ENCODE data around the gene BARHL2.

BARHL2 gene

DNA sequence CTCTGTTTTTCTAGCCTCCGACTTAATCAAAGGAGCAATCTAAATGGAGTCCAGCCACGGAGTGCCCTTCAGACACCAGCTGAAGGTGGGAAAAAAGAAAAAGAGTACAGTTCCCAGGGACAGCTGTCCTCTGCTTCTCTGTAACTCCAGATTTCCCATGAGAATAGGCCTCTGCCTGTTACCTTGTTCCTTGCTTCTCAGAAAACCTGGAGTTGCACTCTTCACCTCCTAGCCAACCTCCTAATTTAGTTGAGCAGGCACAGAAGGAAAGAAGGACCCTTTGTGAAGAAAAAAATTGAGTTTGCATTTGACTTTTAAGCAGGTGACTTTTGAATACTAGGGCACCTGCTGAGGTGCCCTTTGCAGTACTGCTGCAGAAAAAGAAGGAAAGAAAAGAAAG is 8.3 kb downstream of the BARHL2 start:
- no peak overlapping the region for H3K9ac ChIP-seq (ENCODE audit: low read length)
- H3K27ac ChIP-seq (ENCODE audit: low read length) = no peak overlapping the region
- H4K20me1 ChIP-seq (ENCODE audit: insufficient read depth, low read length) = no peaks in the 10 kb centered on the region
- H3K9me3 ChIP-seq (replicated peaks; ENCODE audit: insufficient read depth, low read length) = no peaks in the 10 kb centered on the region
- H3K36me3 ChIP-seq (replicated peaks; ENCODE audit: insufficient read depth, low read length) = no peaks in the 10 kb centered on the region
- no peak overlapping the region for H2AFZ ChIP-seq (ENCODE audit: low read length)
- no peak for TF ChIP-seq EZH2 (optimal IDR thresholded peaks at IDR 0.05; ENCODE audit: low read depth, low read length)
- TF ChIP-seq CTCF (IDR thresholded peaks at IDR 0.05; ENCODE audit: low read length) = no peak
- no peak for TF ChIP-seq EZH2phosphoT487 (IDR thresholded peaks at IDR 0.05; ENCODE audit: low read length)
- H3K9me2 ChIP-seq (replicated peaks; ENCODE audit: insufficient read depth, low read length) = no peaks in the 10 kb centered on the region
- H3K4me3 ChIP-seq (ENCODE audit: low read length) = no peak overlapping the region
- no peaks in the 10 kb centered on the region for H3K27me3 ChIP-seq (replicated peaks; ENCODE audit: insufficient read depth, low read length)
- H3F3A ChIP-seq (ENCODE audit: insufficient read depth, low read length) = no peaks in the 10 kb centered on the region
- no peak for DNase-seq
- no peaks in the 10 kb centered on the region for H3K4me1 ChIP-seq (ENCODE audit: low read length)
- no peaks in the 10 kb centered on the region for H3K79me2 ChIP-seq (ENCODE audit: low read length)
- no peak overlapping the region for H3K4me2 ChIP-seq (ENCODE audit: low read depth, low read length)

DNA sequence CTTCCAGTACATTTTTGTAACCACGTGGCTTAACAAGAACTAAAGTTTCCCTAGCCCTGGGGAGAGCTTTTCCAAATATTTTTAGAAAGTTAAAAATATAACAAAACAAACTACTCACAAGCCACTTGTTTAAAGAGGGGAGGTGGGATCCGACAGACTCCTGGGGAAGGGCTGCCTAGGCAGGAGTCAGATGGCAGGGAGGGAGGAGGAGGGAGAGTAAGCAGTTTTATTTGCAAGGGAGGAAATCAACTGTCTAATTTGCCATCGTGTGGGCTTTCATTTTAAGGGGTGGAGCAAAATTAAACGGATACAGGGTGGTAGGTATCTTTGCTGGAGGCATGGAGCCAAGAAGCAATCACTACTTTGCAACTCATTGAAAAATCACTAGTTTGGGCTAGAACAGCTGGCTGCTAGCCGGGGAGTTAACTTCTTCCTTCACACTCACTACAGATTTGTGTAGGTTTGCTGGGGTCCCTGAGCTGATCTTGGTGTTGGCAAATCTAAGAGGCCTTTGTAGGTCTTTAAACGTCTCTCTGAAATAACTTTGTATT is 8.8 kb downstream of the BARHL2 start:
- no peaks in the 10 kb centered on the region for H3K79me2 ChIP-seq (ENCODE audit: low read length)
- H3K36me3 ChIP-seq (replicated peaks; ENCODE audit: insufficient read depth, low read length) = no peaks in the 10 kb centered on the region
- no peaks in the 10 kb centered on the region for H3K4me1 ChIP-seq (ENCODE audit: low read length)
- no peaks in the 10 kb centered on the region for H3F3A ChIP-seq (ENCODE audit: insufficient read depth, low read length)
- no peak overlapping the region for H3K9ac ChIP-seq (ENCODE audit: low read length)
- no peak overlapping the region for H2AFZ ChIP-seq (ENCODE audit: low read length)
- no peaks in the 10 kb centered on the region for H3K9me2 ChIP-seq (replicated peaks; ENCODE audit: insufficient read depth, low read length)
- H3K27me3 ChIP-seq (replicated peaks; ENCODE audit: insufficient read depth, low read length) = no peaks in the 10 kb centered on the region
- TF ChIP-seq CTCF (IDR thresholded peaks at IDR 0.05; ENCODE audit: low read length) (no peak), EZH2 (optimal IDR thresholded peaks at IDR 0.05; ENCODE audit: low read depth, low read length) (no peak), EZH2phosphoT487 (IDR thresholded peaks at IDR 0.05; ENCODE audit: low read length) (no peak)
- no peaks in the 10 kb centered on the region for H4K20me1 ChIP-seq (ENCODE audit: insufficient read depth, low read length)
- no peaks in the 10 kb centered on the region for H3K9me3 ChIP-seq (replicated peaks; ENCODE audit: insufficient read depth, low read length)
- H3K4me3 ChIP-seq (ENCODE audit: low read length) = no peak overlapping the region
- no peak overlapping the region for H3K27ac ChIP-seq (ENCODE audit: low read length)
- DNase-seq = no peak
- no peak overlapping the region for H3K4me2 ChIP-seq (ENCODE audit: low read depth, low read length)

DNA sequence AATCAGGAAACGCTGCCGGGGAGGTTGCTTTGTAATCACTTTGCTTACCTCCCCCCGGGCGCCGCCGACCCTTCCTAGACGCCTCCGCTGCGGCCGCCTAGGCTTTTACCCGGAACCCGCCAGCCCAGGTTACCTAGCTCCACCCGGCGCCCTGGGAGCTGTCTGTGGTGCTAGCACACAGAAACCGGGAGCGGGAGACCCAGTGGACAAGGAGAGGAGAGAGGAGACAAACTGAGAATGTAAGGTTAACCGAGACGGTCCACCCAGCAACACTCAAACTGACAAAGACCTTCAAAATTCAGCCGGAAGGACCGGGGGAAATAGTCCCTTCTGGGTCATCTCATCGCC is 9.8 kb downstream of the BARHL2 start:
- Histone ChIP-seq H3K27ac (ENCODE audit: low read length) (no peak overlapping the region), H3K9me2 (replicated peaks; ENCODE audit: insufficient read depth, low read length) (no peaks in the 10 kb centered on the region), H3K36me3 (replicated peaks; ENCODE audit: insufficient read depth, low read length) (no peaks in the 10 kb centered on the region), H3K4me3 (ENCODE audit: low read length) (no peak overlapping the region), H3K9me3 (replicated peaks; ENCODE audit: insufficient read depth, low read length) (no peaks in the 10 kb centered on the region), H3K27me3 (replicated peaks; ENCODE audit: insufficient read depth, low read length) (no peaks in the 10 kb centered on the region), H2AFZ (ENCODE audit: low read length) (no peak overlapping the region), H4K20me1 (ENCODE audit: insufficient read depth, low read length) (no peaks in the 10 kb centered on the region), H3K4me2 (ENCODE audit: low read depth, low read length) (no peak overlapping the region), H3K4me1 (ENCODE audit: low read length) (no peaks in the 10 kb centered on the region), H3F3A (ENCODE audit: insufficient read depth, low read length) (no peaks in the 10 kb centered on the region), H3K79me2 (ENCODE audit: low read length) (no peaks in the 10 kb centered on the region), H3K9ac (ENCODE audit: low read length) (no peak overlapping the region)
- no peak for DNase-seq
- no peak for TF ChIP-seq EZH2 (optimal IDR thresholded peaks at IDR 0.05; ENCODE audit: low read depth, low read length)
- no peak for TF ChIP-seq EZH2phosphoT487 (IDR thresholded peaks at IDR 0.05; ENCODE audit: low read length)
- TF ChIP-seq CTCF (IDR thresholded peaks at IDR 0.05; ENCODE audit: low read length) = no peak
